Measurements from ENCODE around the gene CYB561D2. TPM values are rescaled to one million over a fixed set of nuclear protein-coding genes. Genes with fewer than 3 reads are reported as not detected.

The CYB561D2 gene
- total RNA-seq, 1 donor from 2014 or later: 22.3 TPM

DNA sequence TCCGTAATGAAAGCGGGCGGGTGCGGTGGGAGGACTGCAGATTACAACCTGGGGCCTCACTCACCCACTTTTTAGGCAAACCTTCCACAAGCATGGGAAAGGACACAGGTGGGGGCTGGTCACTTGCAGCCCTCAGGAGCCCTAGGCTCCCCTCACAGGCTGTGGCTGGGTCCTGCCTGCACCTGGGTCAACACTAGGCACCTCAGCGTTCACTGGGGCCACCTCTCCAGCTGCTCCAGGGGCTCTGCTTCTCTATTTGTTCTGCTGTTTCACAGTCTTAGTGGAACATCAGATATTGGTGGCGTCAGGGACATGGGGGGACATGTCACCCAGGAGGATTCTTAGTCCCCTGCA, 38.7 kb downstream of the CYB561D2 start:
- H3K27me3 ChIP-seq (ENCODE audit: control insufficient read depth, insufficient read depth, low read length): peaks cover 36% of the 10 kb centered on the region
- TF ChIP-seq, protein P1, sequence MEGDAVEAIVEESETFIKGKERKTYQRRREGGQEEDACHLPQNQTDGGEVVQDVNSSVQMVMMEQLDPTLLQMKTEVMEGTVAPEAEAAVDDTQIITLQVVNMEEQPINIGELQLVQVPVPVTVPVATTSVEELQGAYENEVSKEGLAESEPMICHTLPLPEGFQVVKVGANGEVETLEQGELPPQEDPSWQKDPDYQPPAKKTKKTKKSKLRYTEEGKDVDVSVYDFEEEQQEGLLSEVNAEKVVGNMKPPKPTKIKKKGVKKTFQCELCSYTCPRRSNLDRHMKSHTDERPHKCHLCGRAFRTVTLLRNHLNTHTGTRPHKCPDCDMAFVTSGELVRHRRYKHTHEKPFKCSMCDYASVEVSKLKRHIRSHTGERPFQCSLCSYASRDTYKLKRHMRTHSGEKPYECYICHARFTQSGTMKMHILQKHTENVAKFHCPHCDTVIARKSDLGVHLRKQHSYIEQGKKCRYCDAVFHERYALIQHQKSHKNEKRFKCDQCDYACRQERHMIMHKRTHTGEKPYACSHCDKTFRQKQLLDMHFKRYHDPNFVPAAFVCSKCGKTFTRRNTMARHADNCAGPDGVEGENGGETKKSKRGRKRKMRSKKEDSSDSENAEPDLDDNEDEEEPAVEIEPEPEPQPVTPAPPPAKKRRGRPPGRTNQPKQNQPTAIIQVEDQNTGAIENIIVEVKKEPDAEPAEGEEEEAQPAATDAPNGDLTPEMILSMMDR (IDR thresholded peaks at IDR 0.05; ENCODE audit: insufficient read depth, low read length, poor library complexity, severe bottlenecking): no peak
- no peak overlapping the region for H3K4me3 ChIP-seq (ENCODE audit: low read depth, low read length)
- H3K36me3 ChIP-seq (ENCODE audit: control insufficient read depth, insufficient read depth, low read length): no peaks in the 10 kb centered on the region
- DNase-seq (ENCODE audit: low read depth): no peak

DNA sequence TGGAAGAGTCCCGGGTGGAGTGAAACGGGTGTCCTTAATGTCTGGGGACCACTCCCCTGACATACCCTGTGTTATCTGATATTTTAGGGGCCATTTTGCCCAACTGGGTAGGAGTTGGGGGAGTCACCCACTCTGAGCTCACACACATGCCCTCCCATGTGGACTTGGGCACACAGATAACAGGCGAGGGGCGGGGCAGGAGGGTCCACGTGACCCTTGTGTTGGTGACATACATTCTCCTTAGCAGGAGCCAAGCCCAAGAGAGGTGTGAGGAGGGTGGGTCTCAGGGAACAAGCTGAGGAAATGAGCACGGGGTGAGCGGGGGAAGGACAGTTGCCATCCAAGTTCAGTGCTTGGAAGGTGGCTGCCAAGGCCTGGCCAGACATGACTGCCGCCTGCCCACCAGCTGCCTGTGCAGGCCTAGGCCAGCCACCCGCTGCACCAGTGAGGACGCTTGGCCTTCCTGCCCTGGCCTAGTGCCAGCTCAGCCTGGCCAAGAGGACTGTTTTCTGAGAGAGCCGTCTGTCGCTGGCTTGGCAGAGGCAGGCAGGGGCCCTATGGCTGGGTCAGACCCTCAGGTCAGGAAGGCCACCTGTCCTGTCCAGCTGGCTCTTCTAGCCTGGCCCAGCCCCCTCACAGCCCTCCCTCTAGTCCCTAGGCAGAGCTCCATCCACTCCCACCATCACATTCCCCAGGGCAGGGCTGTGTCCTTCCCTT, 40.0 kb downstream of the CYB561D2 start:
- TF ChIP-seq, protein P1 (IDR thresholded peaks at IDR 0.05; ENCODE audit: insufficient read depth, low read length, poor library complexity, severe bottlenecking): no peak
- Histone ChIP-seq H3K4me3 (ENCODE audit: low read depth, low read length) (no peak overlapping the region), H3K36me3 (ENCODE audit: control insufficient read depth, insufficient read depth, low read length) (no peaks in the 10 kb centered on the region), H3K27me3 (ENCODE audit: control insufficient read depth, insufficient read depth, low read length) (peaks cover 25% of the 10 kb centered on the region)
- DNase-seq (ENCODE audit: low read depth): no peak

DNA sequence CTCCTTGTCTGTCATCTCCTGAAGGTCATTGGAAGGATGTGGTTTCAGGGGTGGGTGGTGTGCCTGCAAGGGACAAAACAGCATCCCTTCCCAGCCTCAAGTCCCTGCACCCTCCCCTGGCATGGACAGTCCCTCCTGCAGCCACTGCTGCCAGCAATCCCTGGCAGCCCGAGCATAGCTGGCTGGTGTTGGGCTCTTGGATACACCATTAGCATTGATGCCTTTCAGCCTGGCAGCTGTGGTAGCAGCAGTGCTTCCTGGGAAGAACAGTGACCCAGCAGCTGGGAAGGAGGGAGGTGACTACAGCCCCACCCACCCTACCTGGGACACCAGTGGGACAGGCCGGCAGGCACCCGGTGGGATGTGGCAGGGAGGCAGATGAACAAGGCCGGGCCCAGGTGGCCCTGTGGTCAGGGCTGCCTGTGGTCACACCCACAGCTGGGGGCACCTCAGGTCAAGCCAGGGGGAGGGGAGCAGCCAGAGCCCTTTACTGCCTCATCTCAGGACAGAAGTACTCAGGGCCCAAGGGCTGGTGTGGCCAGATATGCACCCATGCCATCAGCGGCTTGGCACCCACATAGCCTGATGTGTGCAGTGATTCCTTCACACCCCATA, 41.5 kb downstream of the CYB561D2 start:
- H3K36me3 ChIP-seq (ENCODE audit: control insufficient read depth, insufficient read depth, low read length): no peaks in the 10 kb centered on the region
- TF ChIP-seq, protein P1 (IDR thresholded peaks at IDR 0.05; ENCODE audit: insufficient read depth, low read length, poor library complexity, severe bottlenecking): no peak
- no peak overlapping the region for H3K4me3 ChIP-seq (ENCODE audit: low read depth, low read length)
- H3K27me3 ChIP-seq (ENCODE audit: control insufficient read depth, insufficient read depth, low read length): peaks cover 10% of the 10 kb centered on the region
- DNase-seq (ENCODE audit: low read depth): no peak

DNA sequence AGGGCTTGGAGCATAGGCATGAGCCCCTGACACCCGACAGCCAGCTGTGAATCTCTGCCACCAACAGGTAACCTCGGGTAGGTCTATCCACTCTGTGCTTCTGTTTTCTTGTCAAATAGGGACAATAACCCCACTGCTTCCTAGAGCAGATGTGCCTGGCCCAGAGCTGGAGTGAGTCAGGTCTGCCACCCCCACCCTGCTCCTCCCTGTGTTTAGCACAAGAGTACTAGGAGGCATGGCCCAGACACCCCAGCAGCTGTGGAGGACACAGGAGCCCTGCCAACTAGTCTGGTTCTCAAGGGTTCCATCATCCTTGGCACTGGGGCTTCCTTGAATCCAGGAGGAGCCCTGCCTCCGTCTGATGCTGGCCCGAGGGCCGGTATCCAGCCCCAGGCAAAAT, 42.4 kb downstream of the CYB561D2 start:
- peaks cover 8% of the 10 kb centered on the region for H3K27me3 ChIP-seq (ENCODE audit: control insufficient read depth, insufficient read depth, low read length)
- TF ChIP-seq, protein P1 (IDR thresholded peaks at IDR 0.05; ENCODE audit: insufficient read depth, low read length, poor library complexity, severe bottlenecking): no peak
- H3K4me3 ChIP-seq (ENCODE audit: low read depth, low read length): no peak overlapping the region

GRCh38 chr3:50395070-50395860, 44.6 kb downstream of the CYB561D2 start:
- H3K36me3 ChIP-seq (ENCODE audit: control insufficient read depth, insufficient read depth, low read length): no peaks in the 10 kb centered on the region
- TF ChIP-seq, protein P1 (IDR thresholded peaks at IDR 0.05; ENCODE audit: insufficient read depth, low read length, poor library complexity, severe bottlenecking): no peak
- H3K27me3 ChIP-seq (ENCODE audit: control insufficient read depth, insufficient read depth, low read length): peaks cover 10% of the 10 kb centered on the region

More for the DNA sequence above, 42.4 kb downstream of the CYB561D2 start:
- H3K36me3 ChIP-seq (ENCODE audit: control insufficient read depth, insufficient read depth, low read length): no peaks in the 10 kb centered on the region
- no peak for DNase-seq (ENCODE audit: low read depth)

More at GRCh38 chr3:50395070-50395860, 44.6 kb downstream of the CYB561D2 start:
- no peak for DNase-seq (ENCODE audit: low read depth)
- no peak overlapping the region for H3K4me3 ChIP-seq (ENCODE audit: low read depth, low read length)
